Bronchus fibroblast of lung (primary cell): ENCODE data around the gene C11orf54. TPM values are rescaled to one million over a fixed set of nuclear protein-coding genes. Genes with fewer than 3 reads are reported as not detected.

ENCODE experiments used
- total RNA-seq: library from RNA; depleted of rRNA; stranded (reverse); fragments of >200 nt; gene quantifications from 2 replicates; pipeline ENCODE4 v1.2.3, GENCODE V29; 2015

The C11orf54 gene
- total RNA-seq = 9.1 and 10.0 TPM in 2 replicates

DNA sequence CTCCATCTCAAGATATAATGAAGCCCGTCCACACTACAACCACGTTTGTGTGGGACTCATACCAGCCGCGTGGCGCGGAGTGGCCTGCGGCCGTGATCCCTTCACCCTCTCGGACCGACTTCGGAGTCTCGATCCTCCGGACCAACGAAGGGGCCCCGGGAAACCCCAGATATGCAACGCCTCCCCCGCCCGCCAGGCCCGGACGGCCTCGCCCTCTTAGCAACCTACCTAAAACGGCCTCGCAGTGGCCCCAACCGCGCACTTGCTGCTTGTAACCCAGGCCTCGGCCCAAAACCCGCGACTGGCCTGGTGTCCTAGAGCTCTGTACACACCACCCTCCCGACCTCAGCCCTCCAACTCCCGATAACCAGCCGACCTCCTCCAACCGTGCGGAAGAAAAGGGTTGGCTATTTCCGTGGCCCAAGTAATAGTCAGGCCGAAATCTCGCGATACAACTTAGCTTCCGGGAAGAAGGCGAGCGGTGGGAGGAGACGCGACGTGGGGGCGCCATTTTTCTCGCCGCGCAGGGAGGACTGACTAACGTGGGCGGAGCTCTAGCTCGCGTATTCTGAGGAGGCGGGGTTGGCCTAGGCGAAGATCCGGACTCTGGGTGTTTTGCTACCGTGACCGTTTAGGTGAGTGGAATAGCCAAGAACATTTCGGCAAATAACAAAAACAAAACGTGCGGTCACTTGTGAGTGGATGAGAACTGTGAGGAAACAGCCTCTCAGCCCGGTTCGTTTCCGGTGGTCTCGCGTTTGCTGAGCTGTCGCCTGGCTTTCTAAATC is at the start of gene C11orf54, which contains the start of gene TAF1D:
Gene C11orf54, plus strand, starts transcription at position 579 of the 788 bp plus-strand sequence. CDS start 5,722 bp downstream, outside the sequence.
Gene TAF1D, minus strand, starts transcription at position 402 of the 788 bp plus-strand sequence. CDS start 2,191 bp downstream, outside the sequence.

DNA sequence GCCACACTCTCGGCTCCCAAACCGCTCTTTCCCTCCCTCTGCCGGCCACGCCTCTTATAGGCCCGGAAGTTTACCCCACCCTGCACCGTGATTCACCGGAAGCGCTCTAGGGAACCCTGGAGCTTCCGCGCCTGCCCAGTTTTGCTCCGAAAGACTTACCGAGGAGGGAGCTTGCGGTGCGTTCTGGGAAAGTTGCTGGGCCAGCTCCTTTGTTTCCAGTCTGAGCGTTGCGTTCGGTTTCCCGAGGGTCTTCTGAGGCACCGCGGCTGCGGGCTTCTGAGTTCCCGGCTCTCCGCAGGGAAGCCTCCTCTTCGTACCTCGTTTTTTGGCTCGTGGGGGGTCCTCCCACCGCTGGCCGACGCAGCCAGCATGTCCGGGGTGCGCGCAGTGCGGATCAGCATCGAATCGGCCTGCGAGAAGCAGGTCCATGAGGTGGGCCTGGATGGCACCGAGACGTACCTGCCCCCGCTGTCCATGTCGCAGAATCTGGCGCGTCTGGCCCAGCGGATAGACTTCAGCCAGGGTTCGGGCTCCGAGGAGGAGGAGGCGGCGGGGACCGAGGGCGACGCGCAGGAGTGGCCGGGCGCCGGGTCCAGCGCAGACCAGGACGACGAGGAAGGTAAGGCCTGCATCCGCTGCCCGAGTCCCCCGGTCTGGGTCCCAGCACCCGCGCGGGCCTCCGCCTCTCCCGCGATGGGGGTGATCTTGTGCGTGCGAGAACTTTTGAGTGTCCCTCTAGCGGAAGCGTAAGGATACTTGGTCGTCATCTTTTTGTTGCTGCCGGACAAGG is 42.9 kb downstream of the C11orf54 start, which contains the start of gene MED17:
Gene MED17, plus strand, starts transcription at position 138 of the 790 bp plus-strand sequence. Its CDS starts 232 bp downstream, at position 370.

Other genes with a start within 250 kb of the C11orf54 start
- gene SMCO4, start 198.3 kb upstream of the C11orf54 start, total RNA-seq = 24.4 and 50.1 TPM in 2 replicates
- gene CEP295, start 80.0 kb upstream of the C11orf54 start, total RNA-seq = 9.2 and 13.1 TPM in 2 replicates
- 77.7 and 93.0 TPM in 2 replicates for gene TAF1D, start 177 bp upstream of the C11orf54 start, total RNA-seq
- gene MED17, start 42.6 kb downstream of the C11orf54 start, total RNA-seq = 20.5 and 24.7 TPM in 2 replicates
- gene VSTM5, start 108.9 kb downstream of the C11orf54 start, total RNA-seq = 0.67 and 1.6 TPM in 2 replicates